ENCODE data around the gene IRF9.

Gene IRF9

DNA sequence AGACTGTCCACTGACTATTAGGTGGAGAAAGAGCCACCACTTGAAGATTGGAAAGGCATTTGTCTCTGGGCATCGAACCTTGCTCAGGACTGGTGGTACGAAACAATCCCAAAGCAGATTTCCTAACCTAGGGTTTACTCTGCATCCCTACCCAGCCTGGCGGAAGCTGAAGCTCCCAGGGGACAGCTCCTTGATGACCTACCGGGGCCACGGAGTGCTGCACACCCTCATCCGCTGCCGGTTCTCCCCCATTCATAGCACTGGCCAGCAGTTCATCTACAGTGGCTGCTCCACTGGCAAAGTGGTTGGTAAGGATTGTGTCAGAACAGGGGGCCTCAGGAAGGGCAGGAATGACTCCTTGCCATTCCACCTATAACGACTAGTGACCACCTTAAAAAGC, 39.9 kb upstream of the IRF9 start:
- H3K27ac ChIP-seq (ENCODE audit: insufficient read depth, low read depth, low read length, poor library complexity, severe bottlenecking): no peak overlapping the region
- peaks cover 38% of the 10 kb centered on the region for H3K36me3 ChIP-seq (ENCODE audit: control insufficient read depth, insufficient read depth, low read length)
- H3K27me3 ChIP-seq (ENCODE audit: control insufficient read depth, insufficient read depth, low read length, poor library complexity, severe bottlenecking): no peaks in the 10 kb centered on the region
- H3K9me3 ChIP-seq (ENCODE audit: control insufficient read depth, low read length): no peaks in the 10 kb centered on the region
- no peaks in the 10 kb centered on the region for H3K4me1 ChIP-seq (ENCODE audit: control insufficient read depth, insufficient read depth, low read length)
- 93% methylated on average over 8 of the region's 8 CpGs for WGBS, 2 experiments
- H3K4me3 ChIP-seq (ENCODE audit: insufficient read depth, low read depth, low read length): no peak overlapping the region

GRCh38 chr14:24122416-24122815, 38.6 kb upstream of the IRF9 start:
- Histone ChIP-seq H3K36me3 (ENCODE audit: control insufficient read depth, insufficient read depth, low read length) (peaks cover 33% of the 10 kb centered on the region), H3K4me3 (ENCODE audit: insufficient read depth, low read depth, low read length) (no peak overlapping the region), H3K27ac (ENCODE audit: insufficient read depth, low read depth, low read length, poor library complexity, severe bottlenecking) (no peak overlapping the region), H3K4me1 (ENCODE audit: control insufficient read depth, insufficient read depth, low read length) (no peaks in the 10 kb centered on the region), H3K27me3 (ENCODE audit: control insufficient read depth, insufficient read depth, low read length, poor library complexity, severe bottlenecking) (no peaks in the 10 kb centered on the region), H3K9me3 (ENCODE audit: control insufficient read depth, low read length) (no peaks in the 10 kb centered on the region)
- WGBS, 2 experiments: 90 to 97% methylated on average over 4 of the region's 4 CpGs

- Histone ChIP-seq H3K36me3 (ENCODE audit: control insufficient read depth, insufficient read depth, low read length) (peaks cover 29% of the 10 kb centered on the region), H3K4me3 (ENCODE audit: insufficient read depth, low read depth, low read length) (no peak overlapping the region), H3K27ac (ENCODE audit: insufficient read depth, low read depth, low read length, poor library complexity, severe bottlenecking) (no peak overlapping the region), H3K9me3 (ENCODE audit: control insufficient read depth, low read length) (no peaks in the 10 kb centered on the region), H3K27me3 (ENCODE audit: control insufficient read depth, insufficient read depth, low read length, poor library complexity, severe bottlenecking) (no peaks in the 10 kb centered on the region), H3K4me1 (ENCODE audit: control insufficient read depth, insufficient read depth, low read length) (no peaks in the 10 kb centered on the region)
- WGBS, 2 experiments: 94 to 96% methylated on average over 8 of the region's 8 CpGs
Measured at GRCh38 chr14:24122898-24123297, 38.2 kb upstream of the IRF9 start.

GRCh38 chr14:24123424-24124417, 37.3 kb upstream of the IRF9 start:
- WGBS, 2 experiments: 89 to 93% methylated on average over 9 of the region's 9 CpGs
- Histone ChIP-seq H3K27ac (ENCODE audit: insufficient read depth, low read depth, low read length, poor library complexity, severe bottlenecking) (no peak overlapping the region), H3K4me3 (ENCODE audit: insufficient read depth, low read depth, low read length) (no peak overlapping the region), H3K4me1 (ENCODE audit: control insufficient read depth, insufficient read depth, low read length) (no peaks in the 10 kb centered on the region), H3K9me3 (ENCODE audit: control insufficient read depth, low read length) (no peaks in the 10 kb centered on the region), H3K27me3 (ENCODE audit: control insufficient read depth, insufficient read depth, low read length, poor library complexity, severe bottlenecking) (no peaks in the 10 kb centered on the region), H3K36me3 (ENCODE audit: control insufficient read depth, insufficient read depth, low read length) (peaks cover 22% of the 10 kb centered on the region)

DNA sequence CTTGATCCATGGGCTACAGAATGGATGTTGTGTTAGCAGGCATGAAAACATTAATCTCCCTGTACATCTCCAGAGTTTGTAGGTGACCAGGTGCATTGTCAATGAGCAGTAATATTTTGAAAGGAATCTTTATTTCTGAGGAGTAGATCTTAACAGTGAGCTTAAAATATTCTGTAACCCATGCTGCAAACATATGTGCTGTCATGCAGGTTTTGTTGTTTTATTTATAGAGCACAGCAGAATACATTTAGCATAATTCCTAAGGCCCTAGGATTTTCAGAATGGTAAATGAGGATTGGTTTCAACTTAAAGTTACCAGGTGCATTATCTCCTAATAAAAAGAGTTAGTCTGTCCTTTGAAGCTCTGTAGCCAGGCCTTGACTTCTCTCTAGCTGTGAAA, 34.1 kb upstream of the IRF9 start:
- Histone ChIP-seq H3K4me1 (ENCODE audit: control insufficient read depth, insufficient read depth, low read length) (no peaks in the 10 kb centered on the region), H3K4me3 (ENCODE audit: insufficient read depth, low read depth, low read length) (no peak overlapping the region), H3K27ac (ENCODE audit: insufficient read depth, low read depth, low read length, poor library complexity, severe bottlenecking) (no peak overlapping the region), H3K36me3 (ENCODE audit: control insufficient read depth, insufficient read depth, low read length) (peaks cover 6% of the 10 kb centered on the region), H3K9me3 (ENCODE audit: control insufficient read depth, low read length) (no peaks in the 10 kb centered on the region), H3K27me3 (ENCODE audit: control insufficient read depth, insufficient read depth, low read length, poor library complexity, severe bottlenecking) (no peaks in the 10 kb centered on the region)

DNA sequence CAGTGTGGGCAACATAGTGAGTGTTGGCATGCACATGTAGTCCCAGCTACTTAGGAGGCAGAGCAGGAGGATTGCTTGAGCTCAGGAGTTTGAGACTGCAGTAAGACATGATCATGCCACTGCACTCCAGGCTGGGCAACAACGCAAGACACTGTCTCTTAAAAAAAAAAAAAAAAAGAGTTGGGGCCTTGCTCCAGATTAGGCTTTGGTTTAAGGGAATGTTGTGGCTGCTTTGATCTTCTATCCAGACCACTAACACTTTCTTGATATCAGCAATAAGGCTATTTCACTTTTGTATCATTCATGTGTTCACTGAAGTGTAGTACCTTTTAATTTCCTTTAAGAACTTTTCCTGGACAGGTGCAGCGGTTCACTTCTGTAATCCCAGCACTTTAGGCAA, 33.4 kb upstream of the IRF9 start:
- peaks cover 2% of the 10 kb centered on the region for H3K36me3 ChIP-seq (ENCODE audit: control insufficient read depth, insufficient read depth, low read length)
- H3K9me3 ChIP-seq (ENCODE audit: control insufficient read depth, low read length): no peaks in the 10 kb centered on the region
- H3K4me3 ChIP-seq (ENCODE audit: insufficient read depth, low read depth, low read length): no peak overlapping the region
- no peaks in the 10 kb centered on the region for H3K27me3 ChIP-seq (ENCODE audit: control insufficient read depth, insufficient read depth, low read length, poor library complexity, severe bottlenecking)
- no peak overlapping the region for H3K27ac ChIP-seq (ENCODE audit: insufficient read depth, low read depth, low read length, poor library complexity, severe bottlenecking)
- WGBS, 2 experiments: 95% methylated on average over 2 of the region's 2 CpGs
- H3K4me1 ChIP-seq (ENCODE audit: control insufficient read depth, insufficient read depth, low read length): no peaks in the 10 kb centered on the region

DNA sequence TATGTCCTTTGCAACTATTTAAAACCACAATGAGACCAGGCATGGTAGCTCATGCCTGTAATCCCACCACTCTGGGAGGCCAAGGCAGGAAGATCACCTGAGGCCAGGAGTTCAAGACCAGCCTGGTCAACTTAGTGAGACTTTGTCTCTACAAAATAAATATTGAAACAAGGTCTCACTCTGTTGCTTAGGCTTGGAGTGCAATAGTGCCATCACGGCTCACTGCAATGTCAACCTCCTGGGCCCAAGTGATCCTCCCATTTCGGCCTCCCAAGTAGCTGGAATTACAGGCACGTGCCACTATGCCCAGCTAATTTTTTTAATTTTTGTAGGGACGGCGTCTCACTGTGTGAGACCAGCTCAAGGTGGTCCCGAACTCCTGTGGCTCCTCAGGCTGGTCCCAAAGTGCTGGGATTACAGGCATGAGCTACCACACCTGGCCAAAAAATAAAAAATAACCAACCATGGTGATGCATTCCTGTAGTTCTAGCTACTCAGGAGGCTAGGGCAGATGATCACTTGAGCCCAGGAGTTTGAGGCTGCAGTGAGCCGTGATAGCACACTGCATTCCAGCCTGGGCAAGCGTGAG, 31.6 kb upstream of the IRF9 start:
- H3K4me1 ChIP-seq (ENCODE audit: control insufficient read depth, insufficient read depth, low read length): no peaks in the 10 kb centered on the region
- H3K27ac ChIP-seq (ENCODE audit: insufficient read depth, low read depth, low read length, poor library complexity, severe bottlenecking): no peak overlapping the region
- no peaks in the 10 kb centered on the region for H3K9me3 ChIP-seq (ENCODE audit: control insufficient read depth, low read length)
- no peaks in the 10 kb centered on the region for H3K36me3 ChIP-seq (ENCODE audit: control insufficient read depth, insufficient read depth, low read length)
- H3K4me3 ChIP-seq (ENCODE audit: insufficient read depth, low read depth, low read length): no peak overlapping the region
- no peaks in the 10 kb centered on the region for H3K27me3 ChIP-seq (ENCODE audit: control insufficient read depth, insufficient read depth, low read length, poor library complexity, severe bottlenecking)
- 88 to 94% methylated on average over 8 of the region's 8 CpGs for WGBS, 2 experiments

- Histone ChIP-seq H3K4me3 (ENCODE audit: insufficient read depth, low read depth, low read length) (no peak within 1 kb of the TSS), H3K27me3 (ENCODE audit: control insufficient read depth, insufficient read depth, low read length, poor library complexity, severe bottlenecking) (peaks cover 4% of the 10 kb centered on the region), H3K9me3 (ENCODE audit: control insufficient read depth, low read length) (no peaks in the 10 kb centered on the region), H3K27ac (ENCODE audit: insufficient read depth, low read depth, low read length, poor library complexity, severe bottlenecking) (no peak within 1 kb of the TSS), H3K4me1 (ENCODE audit: control insufficient read depth, insufficient read depth, low read length) (no peaks in the 10 kb centered on the region), H3K36me3 (ENCODE audit: control insufficient read depth, insufficient read depth, low read length) (no peaks in the 10 kb centered on the region)
- WGBS, 2 experiments: 92 to 95% methylated on average over 5 of the region's 5 CpGs
Measured at GRCh38 chr14:24130380-24130716, 30.7 kb upstream of the IRF9 start, which contains the start of gene FITM1. TSS of gene FITM1 (plus strand) at chr14:24130659. CDS start at chr14:24131564, 905 bp downstream.

- 88 to 89% methylated on average over 7 of the region's 7 CpGs for WGBS, 2 experiments
- Histone ChIP-seq H3K9me3 (ENCODE audit: control insufficient read depth, low read length) (no peaks in the 10 kb centered on the region), H3K36me3 (ENCODE audit: control insufficient read depth, insufficient read depth, low read length) (no peaks in the 10 kb centered on the region), H3K4me1 (ENCODE audit: control insufficient read depth, insufficient read depth, low read length) (no peaks in the 10 kb centered on the region), H3K27ac (ENCODE audit: insufficient read depth, low read depth, low read length, poor library complexity, severe bottlenecking) (no peak overlapping the region), H3K27me3 (ENCODE audit: control insufficient read depth, insufficient read depth, low read length, poor library complexity, severe bottlenecking) (peaks cover 5% of the 10 kb centered on the region), H3K4me3 (ENCODE audit: insufficient read depth, low read depth, low read length) (no peak overlapping the region)
Measured at GRCh38 chr14:24130717-24131548, 30.1 kb upstream of the IRF9 start.

GRCh38 chr14:24131549-24131966, 29.5 kb upstream of the IRF9 start:
- whole genome bisulfite sequencing, 2 experiments: 93 to 94% methylated on average over 15 of the region's 15 CpGs

More at GRCh38 chr14:24131549-24131966, 29.5 kb upstream of the IRF9 start:
- Histone ChIP-seq H3K9me3 (ENCODE audit: control insufficient read depth, low read length) (no peaks in the 10 kb centered on the region), H3K36me3 (ENCODE audit: control insufficient read depth, insufficient read depth, low read length) (no peaks in the 10 kb centered on the region), H3K27me3 (ENCODE audit: control insufficient read depth, insufficient read depth, low read length, poor library complexity, severe bottlenecking) (peaks cover 5% of the 10 kb centered on the region), H3K27ac (ENCODE audit: insufficient read depth, low read depth, low read length, poor library complexity, severe bottlenecking) (no peak overlapping the region), H3K4me3 (ENCODE audit: insufficient read depth, low read depth, low read length) (no peak overlapping the region), H3K4me1 (ENCODE audit: control insufficient read depth, insufficient read depth, low read length) (no peaks in the 10 kb centered on the region)
